ENCODE results near the gene TMEM143.
"Not testable (repeated sequence)": the region's sequence is repeated elsewhere in the genome, so short reads cannot be mapped to it uniquely, and the experiment has no call there.

TMEM143 gene

DNA sequence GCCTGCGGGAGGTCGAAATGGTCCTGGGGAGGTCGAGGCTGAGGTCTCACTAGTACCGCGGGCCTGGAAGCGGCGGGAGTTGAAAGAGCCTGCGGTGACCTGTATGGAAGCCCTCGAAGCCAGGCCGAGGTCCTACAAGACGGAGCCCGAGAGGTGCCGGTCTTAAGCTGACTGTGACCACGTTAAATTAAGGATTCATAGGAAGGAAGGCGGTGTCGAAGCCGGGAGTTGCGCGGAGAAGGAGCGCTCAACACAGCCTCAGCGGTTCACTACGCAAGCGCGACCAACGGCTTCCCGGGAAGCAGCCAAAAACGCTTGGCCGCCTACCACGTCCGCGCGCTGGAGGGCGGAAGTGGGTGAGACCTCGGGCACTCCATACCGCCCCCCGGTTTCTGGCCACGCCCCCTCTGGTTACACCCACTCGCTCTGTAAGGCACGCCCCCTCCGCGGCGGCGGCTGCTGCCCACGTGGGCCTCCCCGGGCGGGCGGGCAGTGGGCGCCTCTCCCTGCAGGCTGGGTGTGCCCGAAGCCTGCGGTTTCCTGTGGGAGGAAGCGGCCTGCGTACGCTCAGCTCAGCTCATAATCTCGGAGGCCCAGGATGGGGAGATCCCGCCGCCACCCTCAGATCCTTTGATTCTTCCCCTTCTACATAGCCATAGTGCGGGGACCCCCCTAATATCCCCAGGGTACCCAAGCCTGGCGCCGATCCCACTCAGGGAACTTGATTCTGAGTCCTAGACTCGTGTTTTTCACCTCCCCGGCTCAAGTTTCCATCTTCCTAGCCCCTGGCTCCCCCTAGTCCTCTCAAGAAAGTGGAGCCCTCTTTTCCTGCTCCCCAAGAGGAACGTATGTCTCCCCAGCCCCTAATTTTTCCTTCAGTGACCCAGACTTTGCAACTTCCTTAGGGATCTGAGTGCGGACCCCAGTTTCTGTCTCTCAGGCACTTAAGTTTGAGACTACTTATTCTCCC, 41.8 kb downstream of the TMEM143 start:
- DNase-seq (ENCODE audit: low read depth), result peak; percentile 94
- peak overlapping the region; percentile 48 for H3K4me3 ChIP-seq (ENCODE audit: control insufficient read depth, low read depth, low read length)
- TF ChIP-seq, protein P1, sequence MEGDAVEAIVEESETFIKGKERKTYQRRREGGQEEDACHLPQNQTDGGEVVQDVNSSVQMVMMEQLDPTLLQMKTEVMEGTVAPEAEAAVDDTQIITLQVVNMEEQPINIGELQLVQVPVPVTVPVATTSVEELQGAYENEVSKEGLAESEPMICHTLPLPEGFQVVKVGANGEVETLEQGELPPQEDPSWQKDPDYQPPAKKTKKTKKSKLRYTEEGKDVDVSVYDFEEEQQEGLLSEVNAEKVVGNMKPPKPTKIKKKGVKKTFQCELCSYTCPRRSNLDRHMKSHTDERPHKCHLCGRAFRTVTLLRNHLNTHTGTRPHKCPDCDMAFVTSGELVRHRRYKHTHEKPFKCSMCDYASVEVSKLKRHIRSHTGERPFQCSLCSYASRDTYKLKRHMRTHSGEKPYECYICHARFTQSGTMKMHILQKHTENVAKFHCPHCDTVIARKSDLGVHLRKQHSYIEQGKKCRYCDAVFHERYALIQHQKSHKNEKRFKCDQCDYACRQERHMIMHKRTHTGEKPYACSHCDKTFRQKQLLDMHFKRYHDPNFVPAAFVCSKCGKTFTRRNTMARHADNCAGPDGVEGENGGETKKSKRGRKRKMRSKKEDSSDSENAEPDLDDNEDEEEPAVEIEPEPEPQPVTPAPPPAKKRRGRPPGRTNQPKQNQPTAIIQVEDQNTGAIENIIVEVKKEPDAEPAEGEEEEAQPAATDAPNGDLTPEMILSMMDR (IDR thresholded peaks at IDR 0.05; ENCODE audit: control insufficient read depth, insufficient read depth, low read depth, low read length, missing control alignments), result no peak

DNA sequence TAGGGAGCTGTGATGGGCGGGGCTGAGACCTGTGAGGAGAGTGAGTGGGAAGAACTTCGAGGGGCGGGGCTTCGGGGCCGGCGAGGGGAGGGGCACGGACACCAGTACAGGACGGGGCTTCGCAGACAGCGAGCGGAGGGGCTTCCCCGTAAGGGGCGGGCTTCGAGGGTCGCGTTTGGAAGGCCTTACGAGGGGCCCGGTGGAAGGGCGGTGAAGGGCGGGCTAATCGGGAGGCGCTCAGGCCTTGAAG, 42.4 kb downstream of the TMEM143 start:
- no peak for DNase-seq (ENCODE audit: low read depth)
- TF ChIP-seq, protein P1 (IDR thresholded peaks at IDR 0.05; ENCODE audit: control insufficient read depth, insufficient read depth, low read depth, low read length, missing control alignments), result no peak
- peak overlapping the region; percentile 48 for H3K4me3 ChIP-seq (ENCODE audit: control insufficient read depth, low read depth, low read length)

DNA sequence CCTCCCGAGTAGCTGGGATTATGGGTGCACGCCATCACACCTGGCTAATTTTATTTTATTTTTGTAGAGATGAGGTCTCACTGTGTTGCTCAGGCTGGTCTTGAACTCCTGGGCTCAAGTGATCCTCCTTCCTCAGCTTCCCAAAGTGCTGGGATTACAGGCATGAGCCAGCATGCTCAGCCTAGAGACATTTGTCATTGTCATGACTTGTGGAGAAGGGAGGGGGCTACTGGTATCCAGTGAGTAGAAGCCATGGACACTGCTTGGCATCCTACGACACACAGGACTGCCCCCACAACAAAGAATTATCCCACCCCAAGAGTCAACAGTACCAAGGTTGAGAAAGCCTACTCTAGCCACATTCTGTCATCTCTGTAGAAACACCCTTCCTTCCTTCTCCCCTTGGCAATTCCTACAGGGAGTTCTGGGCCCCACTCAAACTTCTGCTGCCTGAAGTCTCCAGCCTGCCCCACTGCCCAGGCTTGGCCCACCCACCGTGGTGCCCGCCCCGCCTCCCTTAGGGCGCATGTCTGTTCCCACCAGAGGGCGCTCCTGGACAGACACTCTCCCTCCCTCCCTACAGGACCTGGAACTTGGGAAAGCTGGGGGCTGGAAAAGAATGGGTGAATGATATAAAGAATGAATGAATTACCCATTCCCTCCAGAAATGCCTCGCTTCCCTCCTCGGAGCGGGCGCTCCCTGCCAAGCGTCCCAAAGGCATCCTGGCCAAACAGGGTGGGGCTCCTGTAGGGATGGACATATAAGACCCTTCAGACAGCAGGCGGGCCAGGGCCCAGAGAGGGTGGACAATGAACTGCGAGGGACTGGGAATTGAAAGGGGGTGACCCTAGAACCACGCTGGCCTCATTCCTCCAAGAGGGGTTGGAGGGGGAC, 43.8 kb downstream of the TMEM143 start:
- TF ChIP-seq, protein P1 (IDR thresholded peaks at IDR 0.05; ENCODE audit: control insufficient read depth, insufficient read depth, low read depth, low read length, missing control alignments), result peak; percentile 93

DNA sequence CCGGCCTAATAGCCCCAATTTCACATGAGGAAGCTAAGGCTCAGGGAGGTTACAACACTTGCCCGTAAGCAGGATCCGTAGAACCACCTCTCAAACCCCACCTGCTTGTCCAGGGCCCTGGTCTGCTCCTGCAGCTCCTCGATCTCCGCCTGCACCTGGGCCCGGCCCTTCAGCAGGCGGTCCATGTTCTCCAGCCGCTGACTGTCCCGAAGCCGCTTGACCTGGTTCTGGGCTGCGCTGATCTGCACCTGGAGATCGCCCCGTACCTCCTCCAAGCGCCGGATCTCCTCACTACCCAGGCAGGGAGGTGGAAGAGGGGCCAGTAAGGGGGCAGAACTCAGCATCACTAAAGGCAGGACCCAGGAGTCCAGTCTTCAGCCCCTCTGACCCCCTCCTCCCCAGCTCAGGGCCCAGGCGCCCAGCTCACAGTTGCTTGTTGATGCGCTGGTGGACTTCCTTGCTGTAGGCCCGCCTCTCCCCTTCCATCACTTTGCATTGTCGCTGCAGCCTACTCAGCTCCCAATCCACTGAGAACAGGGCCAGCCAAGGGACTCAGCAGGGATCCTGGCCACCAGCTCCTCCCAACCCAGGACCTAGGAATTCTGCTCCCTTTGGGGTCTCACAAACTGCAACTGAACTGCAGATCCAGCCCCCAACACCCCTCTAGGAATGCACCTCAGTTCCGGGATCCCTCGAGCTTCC, 45.3 kb downstream of the TMEM143 start:
- H3K4me3 ChIP-seq (ENCODE audit: control insufficient read depth, low read depth, low read length), result no peak overlapping the region
- DNase-seq (ENCODE audit: low read depth), result no peak
- TF ChIP-seq, protein P1 (IDR thresholded peaks at IDR 0.05; ENCODE audit: control insufficient read depth, insufficient read depth, low read depth, low read length, missing control alignments), result no peak

More for the DNA sequence above, 43.8 kb downstream of the TMEM143 start:
- H3K4me3 ChIP-seq (ENCODE audit: control insufficient read depth, low read depth, low read length), result no peak overlapping the region
- no peak for DNase-seq (ENCODE audit: low read depth)

DNA sequence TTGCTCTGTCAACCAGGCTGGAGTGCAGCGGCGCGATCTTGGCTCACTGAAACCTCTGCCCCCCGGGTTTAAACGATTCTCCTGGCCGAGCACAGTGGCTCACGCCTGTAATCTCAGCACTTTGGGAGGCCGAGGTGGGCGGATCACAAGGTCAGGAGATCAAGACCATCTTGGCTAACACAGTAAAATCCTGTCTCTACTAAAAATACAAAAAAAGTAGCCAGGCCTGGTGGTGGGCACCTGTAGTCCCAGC, 46.1 kb downstream of the TMEM143 start:
- not testable (repeated sequence) for DNase-seq (ENCODE audit: low read depth); H3K4me3 ChIP-seq (ENCODE audit: control insufficient read depth, low read depth, low read length)

DNA sequence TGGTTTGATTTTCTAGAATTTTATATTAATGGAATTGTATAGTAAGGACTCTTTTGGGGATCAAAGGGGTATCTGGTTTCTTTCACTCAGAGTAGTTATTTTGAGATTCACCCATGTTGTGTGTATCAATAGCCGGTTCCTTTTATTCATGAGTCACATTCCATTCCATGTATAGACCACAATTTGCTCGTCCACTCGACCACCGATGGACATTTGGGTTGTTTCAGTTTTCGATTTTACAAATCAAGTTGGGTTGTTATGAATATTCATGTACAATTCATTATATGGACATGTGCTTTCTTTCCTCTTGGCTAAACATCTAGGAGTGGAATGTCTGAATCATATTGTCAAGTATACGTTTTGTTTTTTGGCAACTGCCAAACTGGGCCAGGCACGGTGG, 48.0 kb downstream of the TMEM143 start:
- DNase-seq (ENCODE audit: low read depth), result no peak
- TF ChIP-seq, protein P1 (IDR thresholded peaks at IDR 0.05; ENCODE audit: control insufficient read depth, insufficient read depth, low read depth, low read length, missing control alignments), result no peak
- H3K4me3 ChIP-seq (ENCODE audit: control insufficient read depth, low read depth, low read length), result no peak overlapping the region

Data from AG09309 (cell line).